GM19099 (cell line): ENCODE data around the gene ADAMTS12.

Source experiments
- POLR2A ChIP-seq: IDR thresholded peaks from 3 replicates; pipeline ENCODE4 v1.6.1; 2011; ENCODE audit warnings: low read depth; ENCODE audit not compliant: insufficient read length; ENCODE audit errors: extremely low read depth

The ADAMTS12 gene

DNA sequence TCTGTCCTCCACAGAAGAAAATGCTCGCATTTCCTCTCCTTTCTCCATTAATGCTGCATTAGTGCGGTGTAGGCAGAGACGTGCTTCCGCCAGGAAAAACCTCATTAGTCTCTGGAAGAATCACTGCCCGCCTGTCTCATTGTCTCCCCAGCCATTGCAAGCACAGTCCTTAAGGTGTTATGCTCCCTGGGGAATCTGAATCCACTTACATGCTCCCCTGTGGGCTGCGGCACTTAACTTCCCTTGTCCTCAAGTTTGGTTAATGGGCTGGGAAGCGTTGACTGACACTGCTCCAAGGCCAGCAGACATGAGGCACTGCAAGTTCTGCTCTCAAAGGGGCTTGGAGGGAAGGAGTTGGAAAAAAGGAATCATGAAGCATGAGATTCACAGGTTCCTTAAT is 409.5 kb downstream of the ADAMTS12 start:
- no peak for TF ChIP-seq POLR2A

GRCh38 chr5:33480876-33481275 is 410.9 kb downstream of the ADAMTS12 start:
- TF ChIP-seq POLR2A = no peak

GRCh38 chr5:33479311-33479710 is 412.5 kb downstream of the ADAMTS12 start:
- TF ChIP-seq POLR2A = no peak

DNA sequence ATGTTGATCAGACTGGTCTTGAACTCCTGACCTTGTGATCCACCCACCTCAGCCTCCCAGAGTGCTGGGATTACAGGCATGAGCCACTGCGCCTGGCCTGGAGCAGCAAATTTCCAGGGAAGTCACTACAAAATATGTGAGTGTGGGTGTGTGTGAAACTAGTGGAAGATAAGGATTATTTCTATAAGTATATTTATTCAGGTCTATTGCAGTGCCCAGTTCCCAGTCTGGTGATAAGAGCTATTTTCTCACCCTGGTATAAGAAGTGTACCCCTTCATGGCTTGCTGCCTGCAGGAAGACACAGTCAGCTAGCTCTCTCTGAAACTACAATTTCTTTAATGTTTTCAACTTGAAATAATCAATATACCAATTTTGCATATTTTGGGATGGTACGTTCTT is 414.0 kb downstream of the ADAMTS12 start:
- no peak for TF ChIP-seq POLR2A

GRCh38 chr5:33476992-33477391 is 414.8 kb downstream of the ADAMTS12 start:
- TF ChIP-seq POLR2A = no peak

- no peak for TF ChIP-seq POLR2A
Observed at GRCh38 chr5:33475706-33476105, 416.1 kb downstream of the ADAMTS12 start.

- TF ChIP-seq POLR2A = no peak
Observed at GRCh38 chr5:33474931-33475499, 416.8 kb downstream of the ADAMTS12 start.

GRCh38 chr5:33474004-33474403 is 417.8 kb downstream of the ADAMTS12 start:
- TF ChIP-seq POLR2A = no peak
